ENCODE data around the gene ZNF385B.

GRCh38 chr2:179569831-179570233 lies 291.6 kb downstream of the ZNF385B start:
- TF ChIP-seq YY1 (IDR thresholded peaks at IDR 0.05) (no peak), RXRA (IDR thresholded peaks at IDR 0.05) (no peak), ZBTB33 (IDR thresholded peaks at IDR 0.05) (no peak)
